PC-3 (cell line): ENCODE measurements around the gene GRHL3. TPM values are rescaled to one million over a fixed set of nuclear protein-coding genes. Genes with fewer than 3 reads are reported as not detected.

Experiments
- ATAC-seq: fragments of 200-7000 bp; cut with Tn5 transposase; 2 replicates; pipeline ENCODE4 v1.9.1; 2020; ENCODE audit warnings: mild to moderate bottlenecking, moderate library complexity
- BruUV-seq: library from RNA; stranded (reverse); fragments of 400-500 nt; replicated peaks from 2 replicates; lab custom pipeline; 2021; lab: Mats Ljungman, UMichigan
- CTCF ChIA-PET: fragments of 300-600 bp; sonication (Branson Sonifier 250); formaldehyde crosslinking; loops from one replicate; lab custom pipeline; 2022; ENCODE audit warnings: antibody characterized with exemption; lab: Charles Lee
- POLR2A ChIA-PET: fragments of 300-600 bp; sonication (Branson Sonifier 250); formaldehyde crosslinking; loops from one replicate; lab custom pipeline; 2022; ENCODE audit warnings: antibody characterized with exemption; ENCODE audit not compliant: unreplicated experiment; lab: Charles Lee
- DNase-seq: peaks from one replicate; pipeline ENCODE4 v3.0.0-alpha.2; 2015
- H2AFZ ChIP-seq: fragments of 300-600 bp; sonication (generic); 2 replicates; pipeline ENCODE4 v1.6.0; 2016; ENCODE audit warnings: antibody characterized with exemption, low read length
- H3F3A ChIP-seq: fragments of 300-600 bp; sonication (generic); one replicate; pipeline ENCODE4 v1.6.0; 2017; ENCODE audit warnings: antibody characterized with exemption, low read length, control low read depth, mild to moderate bottlenecking; ENCODE audit not compliant: unreplicated experiment
- H3K27ac ChIP-seq: fragments of 300-600 bp; sonication (generic); 2 replicates; pipeline ENCODE4 v1.5.1; 2016; ENCODE audit warnings: mild to moderate bottlenecking, low read length
- H3K27me3 ChIP-seq: fragments of 300-600 bp; sonication (generic); 2 replicates; pipeline ENCODE4 v1.6.1; 2016; ENCODE audit warnings: low read length, mixed read lengths
- H3K36me3 ChIP-seq: fragments of 300-600 bp; sonication (generic); 2 replicates; pipeline ENCODE4 v1.6.1; 2016; ENCODE audit warnings: low read depth, mixed run types, low read length, mixed read lengths
- H3K4me1 ChIP-seq: fragments of 300-600 bp; sonication (generic); 2 replicates; pipeline ENCODE4 v1.5.1; 2016; ENCODE audit warnings: low read length; ENCODE audit not compliant: insufficient read depth
- H3K4me2 ChIP-seq: fragments of 300-600 bp; sonication (generic); 2 replicates; pipeline ENCODE4 v1.6.0; 2016; ENCODE audit warnings: low read length
- H3K4me3 ChIP-seq: fragments of 300-600 bp; sonication (generic); 2 replicates; pipeline ENCODE4 v1.5.1; 2016; ENCODE audit warnings: mild to moderate bottlenecking, low read length, mixed read lengths
- H3K79me2 ChIP-seq: fragments of 300-600 bp; sonication (generic); 2 replicates; pipeline ENCODE4 v1.6.1; 2017; ENCODE audit warnings: low read length, mixed read lengths
- H3K9ac ChIP-seq: fragments of 300-600 bp; sonication (generic); 2 replicates; pipeline ENCODE4 v1.6.0; 2016; ENCODE audit warnings: mild to moderate bottlenecking, low read length
- H3K9me2 ChIP-seq: fragments of 300-600 bp; sonication (generic); replicated peaks from 2 replicates; pipeline ENCODE4 v1.6.1; 2016; ENCODE audit warnings: mixed run types, low read length, mixed read lengths
- H3K9me3 ChIP-seq: fragments of 300-600 bp; sonication (generic); 2 replicates; pipeline ENCODE4 v1.6.1; 2016; ENCODE audit warnings: low read length, mixed read lengths
- H4K20me1 ChIP-seq: fragments of 300-600 bp; sonication (generic); 2 replicates; pipeline ENCODE4 v1.6.1; 2016; ENCODE audit warnings: low read length, mixed read lengths
- EZH2 ChIP-seq: fragments of 300-600 bp; sonication (generic); IDR thresholded peaks from one replicate; pipeline ENCODE4 v1.6.1; 2017; ENCODE audit warnings: antibody characterized with exemption, mild to moderate bottlenecking, low read length; ENCODE audit not compliant: unreplicated experiment
- EZH2phosphoT487 ChIP-seq: fragments of 300-600 bp; sonication (generic); IDR thresholded peaks from 2 replicates; pipeline ENCODE4 v1.6.1; 2018; ENCODE audit warnings: mild to moderate bottlenecking, antibody characterized with exemption, low read length, borderline replicate concordance
- intact Hi-C: fragments of 100-400 bp; cut with micrococcal nuclease; formaldehyde crosslinking; loops from 2 replicates; pipeline ENCODE4 v1.9.0; 2023
- total RNA-seq: library from RNA; depleted of rRNA; stranded (reverse); fragments of >200 nt; gene quantifications from 2 replicates; pipeline ENCODE4 v1.2.3, GENCODE V29; 2014
- TF ChIP-seq, protein P1 (sequence below): fragments of 300-600 bp; sonication (generic); conservative IDR thresholded peaks from 2 replicates; pipeline ENCODE4 v1.5.1; 2017; ENCODE audit warnings: antibody characterized with exemption, low read depth, mild to moderate bottlenecking, low read length

Gene GRHL3
- total RNA-seq, 1 experiment from 2014 or later = 3.5 TPM

DNA sequence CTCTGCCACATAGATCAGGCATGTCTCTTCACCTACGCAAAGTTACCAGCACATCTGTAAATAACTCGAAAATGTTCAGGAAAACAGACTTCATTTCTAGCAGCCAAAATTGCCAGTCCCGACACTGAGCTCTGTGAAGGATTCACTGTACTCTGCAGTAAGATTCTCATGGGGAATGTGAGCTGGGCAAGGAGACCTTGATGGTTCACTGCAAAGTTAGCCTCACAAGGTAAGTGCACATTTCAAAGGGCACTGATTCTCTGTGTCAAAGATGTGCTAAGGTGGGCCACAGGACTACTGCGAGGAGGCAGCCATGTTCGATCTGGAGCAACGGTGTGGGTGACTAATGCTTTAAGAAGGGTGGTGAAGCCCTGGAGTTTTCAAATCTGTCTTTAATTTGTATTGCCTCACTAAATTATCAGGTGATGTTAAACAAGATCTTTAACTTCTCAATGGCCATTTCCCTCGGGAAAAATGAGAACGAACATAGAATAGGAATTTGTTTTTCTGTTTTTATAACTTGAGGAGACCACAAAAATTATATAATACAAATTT lies 69.3 kb downstream of the GRHL3 start:
- H3K9me3 ChIP-seq = no peaks in the 10 kb centered on the region
- no peaks in the 10 kb centered on the region for H3K9me2 ChIP-seq
- no peak overlapping the region for H2AFZ ChIP-seq
- ChIA-PET CTCF (interaction anchor here (1.5 kb wide), 1 partner anchor 186 kb away, joined by 8 read pairs; no protein-coding TSS in a partner anchor), POLR2A (no interaction called here)
- no peak overlapping the region for H3K4me3 ChIP-seq
- TF ChIP-seq, protein P1, sequence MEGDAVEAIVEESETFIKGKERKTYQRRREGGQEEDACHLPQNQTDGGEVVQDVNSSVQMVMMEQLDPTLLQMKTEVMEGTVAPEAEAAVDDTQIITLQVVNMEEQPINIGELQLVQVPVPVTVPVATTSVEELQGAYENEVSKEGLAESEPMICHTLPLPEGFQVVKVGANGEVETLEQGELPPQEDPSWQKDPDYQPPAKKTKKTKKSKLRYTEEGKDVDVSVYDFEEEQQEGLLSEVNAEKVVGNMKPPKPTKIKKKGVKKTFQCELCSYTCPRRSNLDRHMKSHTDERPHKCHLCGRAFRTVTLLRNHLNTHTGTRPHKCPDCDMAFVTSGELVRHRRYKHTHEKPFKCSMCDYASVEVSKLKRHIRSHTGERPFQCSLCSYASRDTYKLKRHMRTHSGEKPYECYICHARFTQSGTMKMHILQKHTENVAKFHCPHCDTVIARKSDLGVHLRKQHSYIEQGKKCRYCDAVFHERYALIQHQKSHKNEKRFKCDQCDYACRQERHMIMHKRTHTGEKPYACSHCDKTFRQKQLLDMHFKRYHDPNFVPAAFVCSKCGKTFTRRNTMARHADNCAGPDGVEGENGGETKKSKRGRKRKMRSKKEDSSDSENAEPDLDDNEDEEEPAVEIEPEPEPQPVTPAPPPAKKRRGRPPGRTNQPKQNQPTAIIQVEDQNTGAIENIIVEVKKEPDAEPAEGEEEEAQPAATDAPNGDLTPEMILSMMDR = no peak
- TF ChIP-seq EZH2 (no peak), EZH2phosphoT487 (no peak)
- ATAC-seq (no peak), DNase-seq (no peak)
- no peaks in the 10 kb centered on the region for H3K79me2 ChIP-seq
- H3K9ac ChIP-seq = no peak overlapping the region
- intact Hi-C loops = no loop called here
- no TSS peak for BruUV-seq
- H3K36me3 ChIP-seq = peaks cover 2% of the 10 kb centered on the region; the same call in 1 of the 2 replicates
- peaks cover 40% of the 10 kb centered on the region for H3K4me1 ChIP-seq
- H3K27ac ChIP-seq = no peak overlapping the region
- H3K4me2 ChIP-seq = no peak overlapping the region
- H4K20me1 ChIP-seq = no peaks in the 10 kb centered on the region
- H3F3A ChIP-seq = no peaks in the 10 kb centered on the region
- no peaks in the 10 kb centered on the region for H3K27me3 ChIP-seq

DNA sequence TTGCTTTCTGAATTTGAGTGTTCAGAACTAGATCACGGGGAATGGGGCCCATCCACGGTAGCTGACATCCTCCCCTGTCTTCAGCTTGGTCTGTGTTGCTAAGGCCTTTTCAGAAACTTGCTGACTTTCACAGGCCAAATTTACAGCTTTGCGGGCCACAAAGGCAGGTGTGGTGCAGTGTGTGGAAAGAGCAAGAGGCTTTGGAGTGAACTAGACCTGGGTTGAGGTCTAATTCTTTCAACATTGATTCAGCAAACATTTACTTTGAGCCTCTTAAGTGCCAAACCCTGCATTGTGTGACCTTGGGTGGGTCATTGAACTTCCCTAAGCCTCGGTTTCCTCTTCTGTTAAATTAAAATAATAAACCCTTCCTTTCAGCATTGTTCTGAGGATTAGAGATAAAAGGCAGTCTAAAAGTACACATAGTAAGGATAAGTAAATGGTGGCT lies 70.1 kb downstream of the GRHL3 start:
- H3K27ac ChIP-seq = no peak overlapping the region

DNA sequence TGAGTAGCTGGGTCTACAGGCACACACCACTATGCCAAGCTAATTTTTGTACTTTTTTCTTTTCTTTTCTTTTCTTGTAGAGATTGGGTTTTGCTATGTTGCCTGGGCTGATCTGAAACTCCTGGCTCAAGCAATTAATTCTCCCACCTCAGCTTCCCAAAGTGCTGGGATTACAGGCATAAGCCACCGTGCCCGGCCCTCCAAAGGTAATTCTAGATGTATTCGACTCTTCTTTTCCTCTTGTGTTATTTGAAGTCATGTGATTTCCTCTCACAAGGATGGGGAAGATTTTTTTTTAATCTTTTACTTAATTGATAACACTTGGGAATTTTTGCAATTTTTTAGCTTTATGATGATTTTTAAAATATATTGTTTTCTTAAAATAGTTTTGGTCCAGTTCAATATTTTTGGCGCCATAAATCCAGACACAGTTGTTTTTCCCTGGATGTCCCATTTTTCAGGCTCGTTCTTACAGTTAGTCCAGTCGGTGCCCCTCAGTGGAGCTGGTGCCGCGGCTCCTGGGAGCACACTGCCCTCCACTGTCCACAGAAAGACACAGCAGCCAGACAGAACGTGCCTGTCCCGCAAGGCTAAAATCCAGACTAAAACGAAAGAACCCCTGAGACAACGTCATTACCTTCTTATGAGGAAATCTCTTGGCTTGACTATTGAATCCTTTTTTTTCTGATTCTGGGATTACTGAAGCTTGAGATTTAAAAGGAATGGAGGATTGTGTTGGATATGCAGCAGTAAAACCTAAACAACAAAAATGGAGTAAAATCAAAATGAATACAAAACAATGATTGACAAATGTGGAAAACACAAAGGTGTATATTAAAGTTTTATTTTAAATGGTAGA lies 72.0 kb downstream of the GRHL3 start:
- ChIA-PET POLR2A (interaction anchor here (0.5 kb wide), 1 partner anchor 192 kb away, joined by 11 read pairs; no protein-coding TSS in a partner anchor), CTCF (interaction anchor here (0.5 to 4.3 kb wide), 15 partner anchors 17 to 243 kb away, joined by 3 to 64 read pairs (median 5); partner anchors contain the start of gene GRHL3)
- peak overlapping the region; percentile 64 for H3K9ac ChIP-seq
- H3K79me2 ChIP-seq = no peaks in the 10 kb centered on the region
- BruUV-seq = TSS peak; percentile 56
- no peaks in the 10 kb centered on the region for H4K20me1 ChIP-seq
- H3K9me2 ChIP-seq = no peaks in the 10 kb centered on the region
- H3F3A ChIP-seq = no peaks in the 10 kb centered on the region
- no peaks in the 10 kb centered on the region for H3K9me3 ChIP-seq
- intact Hi-C loops = loop anchor here (1.0 to 5.0 kb wide), 8 partner anchors 16 to 319 kb away; no protein-coding TSS in a partner anchor
- peaks cover 37% of the 10 kb centered on the region for H3K4me1 ChIP-seq
- H3K4me2 ChIP-seq = peak overlapping the region; percentile 89
- no peak for TF ChIP-seq EZH2phosphoT487
- TF ChIP-seq EZH2 = no peak
- TF ChIP-seq, protein P1 = peak; percentile 96
- peak overlapping the region; percentile 75 for H3K27ac ChIP-seq
- peak overlapping the region; percentile 60 for H3K4me3 ChIP-seq
- ATAC-seq = peak; percentile 67
- H3K27me3 ChIP-seq = no peaks in the 10 kb centered on the region
- peak; percentile 84 for DNase-seq
- peak overlapping the region; percentile 67 for H2AFZ ChIP-seq
- no peaks in the 10 kb centered on the region for H3K36me3 ChIP-seq

More for the DNA sequence above, 70.1 kb downstream of the GRHL3 start:
- DNase-seq = no peak
- no TSS peak for BruUV-seq
- no peaks in the 10 kb centered on the region for H3K79me2 ChIP-seq
- intact Hi-C loops = no loop called here
- H2AFZ ChIP-seq = no peak overlapping the region
- H3K9ac ChIP-seq = no peak overlapping the region
- POLR2A ChIA-PET = no interaction called here
- no peaks in the 10 kb centered on the region for H3K9me3 ChIP-seq
- no peak overlapping the region for H3K4me2 ChIP-seq
- H3K4me1 ChIP-seq = peaks cover 40% of the 10 kb centered on the region
- no peaks in the 10 kb centered on the region for H4K20me1 ChIP-seq
- CTCF ChIA-PET = interaction anchor here (1.5 kb wide), 1 partner anchor 187 kb away, joined by 8 read pairs; no protein-coding TSS in a partner anchor
- no peak for TF ChIP-seq EZH2
- no peak for ATAC-seq
- H3K27me3 ChIP-seq = no peaks in the 10 kb centered on the region
- peaks cover 2% of the 10 kb centered on the region; the same call in 1 of the 2 replicates for H3K36me3 ChIP-seq
- no peaks in the 10 kb centered on the region for H3K9me2 ChIP-seq
- no peak overlapping the region for H3K4me3 ChIP-seq
- no peaks in the 10 kb centered on the region for H3F3A ChIP-seq
